Uterus (tissue), 4 donors: ENCODE results near the gene ARID5B. TPM values are rescaled to one million over a fixed set of nuclear protein-coding genes. Genes with fewer than 3 reads are reported as not detected.

Experiments used
- DNase-seq, 2 donors: peaks; one replicate each; pipeline ENCODE4 v3.0.0-alpha.2; 2019 to 2020
- H3K27ac ChIP-seq, 2 donors: fragments of 200-600 bp; sonication (generic); 1 replicate in 1 of 2; 2 replicates in 1 of 2; pipeline ENCODE4 v1.5.1; 2016 to 2018
- H3K27me3 ChIP-seq, 2 donors: fragments of 200-600 bp; sonication (generic); one replicate each; pipeline ENCODE4 v1.5.1; 2018 to 2019; ENCODE audit warnings: control low read depth in 1 of 2
- H3K36me3 ChIP-seq, 2 donors: fragments of 200-600 bp; sonication (generic); one replicate each; pipeline ENCODE4 v1.5.1; 2019; ENCODE audit warnings: control low read depth in 1 of 2
- H3K4me1 ChIP-seq, 2 donors: fragments of 200-600 bp; sonication (generic); one replicate each; pipeline ENCODE4 v1.5.1; 2018 to 2019; ENCODE audit warnings: control low read depth in 1 of 2
- H3K4me3 ChIP-seq, 2 donors: fragments of 200-600 bp; sonication (generic); 1 replicate in 1 of 2; 2 replicates in 1 of 2; pipeline ENCODE4 v1.5.1; 2018 to 2019; ENCODE audit warnings: mild to moderate bottlenecking in 1 of 2
- H3K9me3 ChIP-seq, 2 donors: fragments of 200-600 bp; sonication (generic); one replicate each; pipeline ENCODE4 v1.5.1; 2019; ENCODE audit warnings: control low read depth in 1 of 2
- CTCF ChIP-seq, 4 experiments: fragments of 200-600 bp in 2 of 4; fragments of 450-650 bp in 2 of 4; sonication (generic) in 2 of 4; IDR thresholded peaks; one replicate each; pipeline ENCODE4 v1.5.1; 2016 to 2019; ENCODE audit warnings: antibody characterized with exemption in 4 of 4, mild to moderate bottlenecking in 2 of 4, moderate library complexity in 1 of 4
- POLR2A ChIP-seq, 2 donors: fragments of 450-650 bp; IDR thresholded peaks; one replicate each; pipeline ENCODE4 v1.6.1; 2016; ENCODE audit warnings: antibody characterized with exemption in 2 of 2, mild to moderate bottlenecking in 1 of 2, moderate library complexity in 1 of 2
- intact Hi-C: fragments of 100-400 bp; cut with DNase I; formaldehyde crosslinking; loops from one replicate; pipeline ENCODE4 v1.15.1; 2023; ENCODE audit warnings: low total_unique reads
- total RNA-seq, 4 donors: library from RNA; depleted of rRNA in 3 of 4; stranded (reverse); fragments of >200 nt in 3 of 4; gene quantifications; one replicate each; pipeline versions ENCODE4 v1.1.0 to v1.2.4, GENCODE V29; 2014 to 2023
- donor health status: DM: yes; HTN: yes; CAD: no.

ARID5B gene
- total RNA-seq, 4 donors from 2014 or later: 38.7 to 64.1 (median 56.6) TPM

- Histone ChIP-seq H3K4me1 (no peaks in the 10 kb centered on the region), H3K4me3 (no peak overlapping the region), H3K36me3 (no peaks in the 10 kb centered on the region), H3K9me3 (no peaks in the 10 kb centered on the region), H3K27me3 (no peaks in the 10 kb centered on the region), H3K27ac (no peak overlapping the region)
- no peak for DNase-seq
- no peak for TF ChIP-seq POLR2A (IDR thresholded peaks at IDR 0.05)
- TF ChIP-seq CTCF (IDR thresholded peaks at IDR 0.05): no peak
- intact Hi-C loops: no loop called here
These were observed 9.4 kb downstream of the ARID5B start for GRCh38 chr10:61910894-61911293.

DNA sequence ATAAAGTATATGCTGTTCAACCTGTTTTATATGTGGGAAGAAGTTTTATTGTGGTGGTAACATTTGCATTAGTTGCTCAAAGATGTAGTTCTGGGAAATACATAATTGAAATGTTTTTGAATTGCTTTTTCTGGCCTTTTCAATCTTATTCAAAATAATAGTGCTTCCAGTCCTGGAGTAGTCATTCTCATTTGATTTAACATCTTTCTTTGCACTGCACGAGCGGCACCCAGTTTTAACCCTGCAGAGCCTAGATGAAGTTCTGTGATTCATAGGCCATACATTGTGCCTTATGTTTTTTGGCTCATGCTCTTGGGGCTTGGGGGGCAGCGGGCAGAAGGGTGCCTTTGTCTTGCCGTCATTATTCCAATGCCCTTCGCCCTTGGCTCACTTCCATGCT, 9.9 kb downstream of the ARID5B start:
- Histone ChIP-seq H3K4me1 (no peaks in the 10 kb centered on the region), H3K36me3 (no peaks in the 10 kb centered on the region), H3K27me3 (no peaks in the 10 kb centered on the region), H3K9me3 (no peaks in the 10 kb centered on the region), H3K27ac (no peak overlapping the region), H3K4me3 (no peak overlapping the region)
- intact Hi-C loops: no loop called here
- DNase-seq: no peak
- no peak for TF ChIP-seq POLR2A (IDR thresholded peaks at IDR 0.05)
- TF ChIP-seq CTCF (IDR thresholded peaks at IDR 0.05): no peak

DNA sequence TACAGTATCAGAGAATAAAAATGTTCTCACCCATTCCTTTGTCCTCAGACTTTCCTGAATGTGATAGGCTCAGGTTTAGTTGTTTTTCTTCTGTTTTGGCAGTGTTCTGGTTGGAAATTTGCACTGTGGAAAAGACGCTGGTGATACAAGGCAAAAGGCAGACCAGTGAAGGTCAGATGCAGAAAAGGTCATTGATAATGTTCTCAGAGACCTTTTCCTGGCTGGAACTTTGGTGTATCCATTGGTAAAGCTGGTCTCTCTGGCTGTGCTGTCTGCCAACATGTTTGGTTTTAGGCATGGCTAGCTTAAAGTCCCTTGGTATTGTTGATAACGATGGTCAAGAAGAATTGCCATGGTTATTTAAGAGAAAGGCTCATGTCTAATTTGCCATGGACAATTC, 11.5 kb downstream of the ARID5B start:
- Histone ChIP-seq H3K9me3 (no peaks in the 10 kb centered on the region), H3K36me3 (no peaks in the 10 kb centered on the region), H3K27ac (no peak overlapping the region), H3K4me3 (no peak overlapping the region), H3K4me1 (no peaks in the 10 kb centered on the region), H3K27me3 (no peaks in the 10 kb centered on the region)
- intact Hi-C loops: no loop called here
- DNase-seq: no peak
- TF ChIP-seq POLR2A (IDR thresholded peaks at IDR 0.05): no peak
- TF ChIP-seq CTCF (IDR thresholded peaks at IDR 0.05): no peak

DNA sequence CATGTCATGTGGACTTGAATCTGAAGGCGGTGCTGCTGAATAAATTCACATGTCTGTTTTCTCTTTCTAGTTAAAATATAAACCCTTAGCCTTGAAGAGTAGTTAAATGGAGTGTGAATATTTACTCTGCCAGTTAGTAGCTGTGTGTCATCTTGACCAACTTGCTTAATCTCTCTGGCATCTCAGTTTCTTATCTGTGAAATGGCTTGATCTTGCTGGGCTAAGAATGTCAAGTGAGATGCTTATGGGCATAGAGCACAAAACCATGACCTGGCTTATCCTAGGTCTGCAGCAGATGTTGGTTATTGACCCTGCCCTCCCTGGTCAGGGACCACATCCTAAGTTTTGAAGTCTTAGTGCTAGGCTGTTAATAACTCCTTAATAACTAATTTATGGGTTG, 16.6 kb downstream of the ARID5B start:
- H3K9me3 ChIP-seq: no peaks in the 10 kb centered on the region

GRCh38 chr10:61918989-61919388, 17.5 kb downstream of the ARID5B start:
- H3K4me3 ChIP-seq: no peak overlapping the region
- no peak for TF ChIP-seq POLR2A (IDR thresholded peaks at IDR 0.05)
- TF ChIP-seq CTCF (IDR thresholded peaks at IDR 0.05): no peak

More for the DNA sequence above, 16.6 kb downstream of the ARID5B start:
- Histone ChIP-seq H3K27me3 (no peaks in the 10 kb centered on the region), H3K27ac (no peak overlapping the region), H3K4me1 (no peaks in the 10 kb centered on the region), H3K4me3 (no peak overlapping the region), H3K36me3 (no peaks in the 10 kb centered on the region)
- TF ChIP-seq CTCF (IDR thresholded peaks at IDR 0.05): no peak
- TF ChIP-seq POLR2A (IDR thresholded peaks at IDR 0.05): no peak
- no peak for DNase-seq
- intact Hi-C loops: no loop called here

More at GRCh38 chr10:61918989-61919388, 17.5 kb downstream of the ARID5B start:
- Histone ChIP-seq H3K27ac (no peak overlapping the region), H3K4me1 (no peaks in the 10 kb centered on the region), H3K27me3 (no peaks in the 10 kb centered on the region), H3K9me3 (no peaks in the 10 kb centered on the region), H3K36me3 (no peaks in the 10 kb centered on the region)
- DNase-seq: no peak
- intact Hi-C loops: no loop called here
